Esophagus (tissue), 2 donors: ENCODE data around the gene SLC30A1. TPM values are rescaled to one million over a fixed set of nuclear protein-coding genes. Genes with fewer than 3 reads are reported as not detected.

Experiments used
- H3K27ac ChIP-seq, 2 donors: one replicate each; pipeline ENCODE4 v1.5.1; 2013; ENCODE audit warnings: low read depth in 2 of 2, mild to moderate bottlenecking in 2 of 2, inconsistent platforms in 1 of 2, low read length in 1 of 2, moderate library complexity in 1 of 2
- H3K27me3 ChIP-seq, 2 donors: one replicate each; pipeline ENCODE4 v1.6.1; 2013; ENCODE audit warnings: low read length in 2 of 2, control low read depth in 1 of 2, mild to moderate bottlenecking in 1 of 2; ENCODE audit not compliant: insufficient read depth in 2 of 2, control insufficient read depth in 1 of 2
- H3K36me3 ChIP-seq, 2 donors: one replicate each; pipeline ENCODE4 v1.6.1; 2013; ENCODE audit warnings: low read length in 1 of 2; ENCODE audit not compliant: control insufficient read depth in 2 of 2, insufficient read depth in 2 of 2
- H3K4me1 ChIP-seq, 2 donors: one replicate each; pipeline ENCODE4 v1.6.1; 2013; ENCODE audit warnings: low read length in 1 of 2; ENCODE audit not compliant: control insufficient read depth in 2 of 2, insufficient read depth in 2 of 2
- H3K4me3 ChIP-seq, 2 donors: one replicate each; pipeline ENCODE4 v1.5.1; 2013; ENCODE audit warnings: low read length in 2 of 2, mild to moderate bottlenecking in 2 of 2, low read depth in 1 of 2, moderate library complexity in 1 of 2
- H3K9me3 ChIP-seq, 2 donors: one replicate each; pipeline ENCODE4 v1.6.1; 2013; ENCODE audit warnings: mild to moderate bottlenecking in 2 of 2, low read depth in 1 of 2, low read length in 1 of 2, moderate library complexity in 1 of 2; ENCODE audit not compliant: control insufficient read depth in 2 of 2, insufficient read depth in 1 of 2
- WGBS, 2 donors: extraction: QIAGEN DNeasy Blood & Tissue Kit; methylation state at CpG; one replicate each; pipeline ENCODE4 v1.1.7; 2013; 5-methylcytosine and 5-hydroxymethylcytosine counted together
- polyA plus RNA-seq, 2 donors: library from polyadenylated mRNA; stranded (reverse); fragments of 200-250 nt; gene quantifications; one replicate each; pipeline ENCODE4 v1.2.3, GENCODE V29; 2013
- donor health status: healthy with polysubstance abuse.
- donor health status: Bipolar disorder and iron deficiency.

The SLC30A1 gene
- polyA plus RNA-seq, 2 donors = 2.6 to 3.5 TPM

GRCh38 chr1:211557894-211558625 is 20.9 kb downstream of the SLC30A1 start:
- Histone ChIP-seq H3K27me3 (no peaks in the 10 kb centered on the region), H3K4me3 (no peak overlapping the region), H3K27ac (no peak overlapping the region), H3K9me3 (no peaks in the 10 kb centered on the region), H3K36me3 (no peaks in the 10 kb centered on the region), H3K4me1 (no peaks in the 10 kb centered on the region)
- 85 to 90% methylated on average over 8 of the region's 8 CpGs for WGBS, 2 donors

- Histone ChIP-seq H3K4me1 (no peaks in the 10 kb centered on the region), H3K36me3 (no peaks in the 10 kb centered on the region), H3K9me3 (no peaks in the 10 kb centered on the region), H3K4me3 (no peak overlapping the region), H3K27me3 (no peaks in the 10 kb centered on the region), H3K27ac (no peak overlapping the region)
- WGBS, 2 donors = 52 to 94% methylated on average over 2 of the region's 2 CpGs
Measured at GRCh38 chr1:211553549-211553948, 25.4 kb downstream of the SLC30A1 start.

- no peaks in the 10 kb centered on the region for H3K36me3 ChIP-seq
- no peaks in the 10 kb centered on the region for H3K9me3 ChIP-seq
- no peak overlapping the region for H3K27ac ChIP-seq
- H3K4me1 ChIP-seq = no peaks in the 10 kb centered on the region
- WGBS, 2 donors = 64 to 66% methylated on average over 12 of the region's 12 CpGs
- no peaks in the 10 kb centered on the region for H3K27me3 ChIP-seq
- H3K4me3 ChIP-seq = no peak overlapping the region
Measured at GRCh38 chr1:211551638-211552460, 27.1 kb downstream of the SLC30A1 start.

- WGBS, 2 donors = 76 to 80% methylated on average over 6 of the region's 6 CpGs
Measured at GRCh38 chr1:211549092-211549711, 29.8 kb downstream of the SLC30A1 start.

GRCh38 chr1:211548321-211549091 is 30.5 kb downstream of the SLC30A1 start:
- H3K27ac ChIP-seq = no peak overlapping the region
- 74 to 77% methylated on average over 9 of the region's 9 CpGs for WGBS, 2 donors

More at GRCh38 chr1:211549092-211549711, 29.8 kb downstream of the SLC30A1 start:
- no peak overlapping the region for H3K4me3 ChIP-seq
- H3K27ac ChIP-seq = no peak overlapping the region
- H3K4me1 ChIP-seq = no peaks in the 10 kb centered on the region
- no peaks in the 10 kb centered on the region for H3K27me3 ChIP-seq
- H3K36me3 ChIP-seq = no peaks in the 10 kb centered on the region
- no peaks in the 10 kb centered on the region for H3K9me3 ChIP-seq

GRCh38 chr1:211547710-211548109 is 31.3 kb downstream of the SLC30A1 start:
- WGBS, 2 donors = 70 to 79% methylated on average over 6 of the region's 6 CpGs
- no peaks in the 10 kb centered on the region for H3K9me3 ChIP-seq
- no peaks in the 10 kb centered on the region for H3K36me3 ChIP-seq
- no peak overlapping the region for H3K27ac ChIP-seq
- H3K27me3 ChIP-seq = no peaks in the 10 kb centered on the region
- peaks cover 0 to 3% of the 10 kb centered on the region in 2 donors for H3K4me1 ChIP-seq
- no peak overlapping the region for H3K4me3 ChIP-seq

More at GRCh38 chr1:211548321-211549091, 30.5 kb downstream of the SLC30A1 start:
- Histone ChIP-seq H3K27me3 (no peaks in the 10 kb centered on the region), H3K4me3 (no peak overlapping the region), H3K36me3 (no peaks in the 10 kb centered on the region), H3K4me1 (no peaks in the 10 kb centered on the region), H3K9me3 (no peaks in the 10 kb centered on the region)

- H3K36me3 ChIP-seq = no peaks in the 10 kb centered on the region
- H3K9me3 ChIP-seq = no peaks in the 10 kb centered on the region
- H3K4me3 ChIP-seq = no peak overlapping the region
- H3K27ac ChIP-seq = no peak overlapping the region
- H3K4me1 ChIP-seq = peaks cover 0 to 10% of the 10 kb centered on the region in 2 donors
- H3K27me3 ChIP-seq = no peaks in the 10 kb centered on the region
- 77 to 83% methylated on average over 7 of the region's 7 CpGs for WGBS, 2 donors
Measured at GRCh38 chr1:211546543-211546942, 32.4 kb downstream of the SLC30A1 start.

- H3K27me3 ChIP-seq = no peaks in the 10 kb centered on the region
- H3K36me3 ChIP-seq = no peaks in the 10 kb centered on the region
- peak overlapping the region in 1 of 2 donors; percentile 62 for H3K27ac ChIP-seq
- peaks cover 0 to 13% of the 10 kb centered on the region in 2 donors for H3K4me1 ChIP-seq
- WGBS, 2 donors = 74 to 81% methylated on average over 4 of the region's 4 CpGs
- peaks cover 0 to 4% of the 10 kb centered on the region in 2 donors for H3K9me3 ChIP-seq
- no peak overlapping the region for H3K4me3 ChIP-seq
Measured at GRCh38 chr1:211543025-211543424, 35.9 kb downstream of the SLC30A1 start.
